RWPE2 (cell line): ENCODE results near the gene PLEKHA5.

Experiments used
- ATAC-seq: fragments of 200-7000 bp; cut with Tn5 transposase; 3 replicates; pipeline ENCODE4 v1.9.1; 2021; ENCODE audit warnings: low read depth
- DNase-seq: peaks from one replicate; pipeline ENCODE4 v3.0.0-alpha.2; 2020; ENCODE audit warnings: low spot score
- H3K27ac ChIP-seq: fragments of 450-650 bp; 2 replicates; pipeline ENCODE4 v1.5.1; 2017; ENCODE audit warnings: mild to moderate bottlenecking; ENCODE audit not compliant: poor library complexity, severe bottlenecking
- H3K27me3 ChIP-seq: fragments of 250-450 bp; sonication (Bioruptor Pico); 2 replicates; pipeline ENCODE4 v1.5.1; 2021; ENCODE audit warnings: mild to moderate bottlenecking, moderate library complexity; ENCODE audit not compliant: insufficient read depth, poor library complexity, severe bottlenecking
- H3K36me3 ChIP-seq: fragments of 250-450 bp; sonication (Bioruptor Pico); 2 replicates; pipeline ENCODE4 v1.5.1; 2020; ENCODE audit warnings: low read depth, mild to moderate bottlenecking, moderate library complexity
- H3K4me1 ChIP-seq: fragments of 250-450 bp; sonication (Bioruptor Pico); 2 replicates; pipeline ENCODE4 v1.5.1; 2021; ENCODE audit warnings: mild to moderate bottlenecking, moderate library complexity; ENCODE audit not compliant: insufficient read depth, poor library complexity, severe bottlenecking
- H3K4me3 ChIP-seq: fragments of 250-450 bp; sonication (Bioruptor Pico); 2 replicates; pipeline ENCODE4 v1.5.1; 2021; ENCODE audit warnings: mild to moderate bottlenecking, moderate library complexity; ENCODE audit not compliant: severe bottlenecking
- H3K9me3 ChIP-seq: fragments of 250-450 bp; sonication (Bioruptor Pico); 2 replicates; pipeline ENCODE4 v1.5.1; 2021; ENCODE audit warnings: mild to moderate bottlenecking, moderate library complexity; ENCODE audit not compliant: severe bottlenecking
- CTCF ChIP-seq: fragments of 450-650 bp; IDR thresholded peaks from one replicate; pipeline ENCODE4 v1.5.1; 2017; ENCODE audit warnings: mild to moderate bottlenecking, moderate library complexity; ENCODE audit not compliant: poor library complexity, severe bottlenecking

PLEKHA5 gene

GRCh38 chr12:19105463-19105862 lies 24.1 kb upstream of the PLEKHA5 start:
- ATAC-seq (no peak), DNase-seq (no peak)
- H3K4me1 ChIP-seq = no peaks in the 10 kb centered on the region
- no peak for TF ChIP-seq CTCF
- no peak overlapping the region for H3K27ac ChIP-seq
- no peak overlapping the region for H3K4me3 ChIP-seq
- H3K9me3 ChIP-seq = no peaks in the 10 kb centered on the region
- H3K36me3 ChIP-seq = no peaks in the 10 kb centered on the region
- H3K27me3 ChIP-seq = no peaks in the 10 kb centered on the region

GRCh38 chr12:19107750-19108149 lies 21.8 kb upstream of the PLEKHA5 start:
- Histone ChIP-seq H3K36me3 (no peaks in the 10 kb centered on the region), H3K4me3 (no peak overlapping the region), H3K4me1 (no peaks in the 10 kb centered on the region), H3K27ac (no peak overlapping the region), H3K9me3 (no peaks in the 10 kb centered on the region), H3K27me3 (no peaks in the 10 kb centered on the region)
- DNase-seq = no peak
- no peak for ATAC-seq
- no peak for TF ChIP-seq CTCF

GRCh38 chr12:19110221-19110940 lies 19.2 kb upstream of the PLEKHA5 start:
- Histone ChIP-seq H3K27me3 (no peaks in the 10 kb centered on the region), H3K36me3 (no peaks in the 10 kb centered on the region), H3K4me1 (no peaks in the 10 kb centered on the region), H3K27ac (no peak overlapping the region), H3K4me3 (no peak overlapping the region), H3K9me3 (no peaks in the 10 kb centered on the region)
- no peak for ATAC-seq
- no peak for TF ChIP-seq CTCF
- no peak for DNase-seq

GRCh38 chr12:19113464-19113863 lies 16.1 kb upstream of the PLEKHA5 start:
- Histone ChIP-seq H3K27ac (no peak overlapping the region), H3K4me3 (no peak overlapping the region), H3K36me3 (no peaks in the 10 kb centered on the region), H3K9me3 (no peaks in the 10 kb centered on the region), H3K4me1 (no peaks in the 10 kb centered on the region), H3K27me3 (no peaks in the 10 kb centered on the region)
- no peak for TF ChIP-seq CTCF
- DNase-seq (no peak), ATAC-seq (no peak)

- DNase-seq (no peak), ATAC-seq (no peak)
- TF ChIP-seq CTCF = no peak
- Histone ChIP-seq H3K27me3 (no peaks in the 10 kb centered on the region), H3K36me3 (no peaks in the 10 kb centered on the region), H3K4me3 (no peak overlapping the region), H3K4me1 (no peaks in the 10 kb centered on the region), H3K27ac (no peak overlapping the region), H3K9me3 (no peaks in the 10 kb centered on the region)
Observed at GRCh38 chr12:19115285-19115684, 14.2 kb upstream of the PLEKHA5 start.
